WERI-Rb-1 (cell line): ENCODE results near the gene ALDH1A1.

ENCODE experiments used
- DNase-seq: peaks from one replicate; pipeline ENCODE4 v3.0.0-alpha.2; 2020
- H3K27ac ChIP-seq: fragments of 250-450 bp; sonication (Bioruptor Pico); 2 replicates; pipeline ENCODE4 v1.5.1; 2020; ENCODE audit warnings: mild to moderate bottlenecking, moderate library complexity
- H3K27me3 ChIP-seq: fragments of 250-450 bp; sonication (Bioruptor Pico); 2 replicates; pipeline ENCODE4 v1.5.1; 2021; ENCODE audit warnings: mild to moderate bottlenecking, low read depth, moderate library complexity; ENCODE audit not compliant: insufficient read depth, severe bottlenecking
- H3K36me3 ChIP-seq: fragments of 250-450 bp; sonication (Bioruptor Pico); 2 replicates; pipeline ENCODE4 v1.5.1; 2020; ENCODE audit warnings: mild to moderate bottlenecking, moderate library complexity
- H3K4me3 ChIP-seq: 2 replicates; pipeline ENCODE4 v1.5.1; 2011; ENCODE audit warnings: low read depth, mild to moderate bottlenecking, control low read depth, low read length
- H3K9me3 ChIP-seq: fragments of 250-450 bp; sonication (Bioruptor Pico); 2 replicates; pipeline ENCODE4 v1.5.1; 2021; ENCODE audit warnings: mild to moderate bottlenecking, moderate library complexity; ENCODE audit not compliant: severe bottlenecking
- TF ChIP-seq, protein P1 (sequence below): IDR thresholded peaks from 2 replicates; pipeline ENCODE4 v1.5.1; 2011; ENCODE audit warnings: low read depth, mild to moderate bottlenecking, control low read depth, inconsistent platforms, low read length

Gene ALDH1A1

DNA sequence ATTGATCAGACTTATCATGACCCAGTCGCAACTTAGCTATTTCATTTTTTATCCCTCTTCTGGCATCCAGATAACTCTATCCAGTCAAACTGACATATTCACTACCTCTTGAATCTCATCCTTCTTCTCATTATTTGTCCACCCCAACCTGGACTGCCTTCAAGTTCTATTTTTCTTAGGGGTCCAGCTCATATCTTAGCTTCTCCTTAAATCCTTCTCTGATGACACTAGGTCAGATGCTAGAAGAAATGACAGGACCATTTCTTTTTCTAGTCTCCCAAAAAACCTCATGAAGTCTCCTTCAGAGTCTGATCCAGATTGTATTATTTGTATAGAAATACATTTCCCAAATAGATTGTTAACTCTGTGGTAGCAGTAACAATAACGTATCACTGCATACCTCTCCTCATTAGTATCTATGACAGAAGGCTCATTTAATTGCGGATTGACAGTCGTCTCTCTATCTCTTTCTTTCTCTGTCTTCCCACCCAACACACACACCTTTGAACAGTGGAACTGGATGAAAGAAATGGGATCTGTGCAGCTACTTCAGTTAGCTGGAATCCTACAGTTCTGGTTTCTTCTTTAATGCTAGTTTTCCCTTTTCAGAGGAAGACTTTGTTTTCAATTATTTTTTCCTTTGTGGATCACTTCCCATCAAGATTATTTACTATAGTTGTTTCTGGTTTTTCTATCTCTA is 33.5 kb downstream of the ALDH1A1 start:
- Histone ChIP-seq H3K4me3 (no peak overlapping the region), H3K9me3 (no peaks in the 10 kb centered on the region), H3K27ac (no peak overlapping the region), H3K27me3 (no peaks in the 10 kb centered on the region), H3K36me3 (no peaks in the 10 kb centered on the region)
- TF ChIP-seq, protein P1, sequence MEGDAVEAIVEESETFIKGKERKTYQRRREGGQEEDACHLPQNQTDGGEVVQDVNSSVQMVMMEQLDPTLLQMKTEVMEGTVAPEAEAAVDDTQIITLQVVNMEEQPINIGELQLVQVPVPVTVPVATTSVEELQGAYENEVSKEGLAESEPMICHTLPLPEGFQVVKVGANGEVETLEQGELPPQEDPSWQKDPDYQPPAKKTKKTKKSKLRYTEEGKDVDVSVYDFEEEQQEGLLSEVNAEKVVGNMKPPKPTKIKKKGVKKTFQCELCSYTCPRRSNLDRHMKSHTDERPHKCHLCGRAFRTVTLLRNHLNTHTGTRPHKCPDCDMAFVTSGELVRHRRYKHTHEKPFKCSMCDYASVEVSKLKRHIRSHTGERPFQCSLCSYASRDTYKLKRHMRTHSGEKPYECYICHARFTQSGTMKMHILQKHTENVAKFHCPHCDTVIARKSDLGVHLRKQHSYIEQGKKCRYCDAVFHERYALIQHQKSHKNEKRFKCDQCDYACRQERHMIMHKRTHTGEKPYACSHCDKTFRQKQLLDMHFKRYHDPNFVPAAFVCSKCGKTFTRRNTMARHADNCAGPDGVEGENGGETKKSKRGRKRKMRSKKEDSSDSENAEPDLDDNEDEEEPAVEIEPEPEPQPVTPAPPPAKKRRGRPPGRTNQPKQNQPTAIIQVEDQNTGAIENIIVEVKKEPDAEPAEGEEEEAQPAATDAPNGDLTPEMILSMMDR: no peak
- no peak for DNase-seq

DNA sequence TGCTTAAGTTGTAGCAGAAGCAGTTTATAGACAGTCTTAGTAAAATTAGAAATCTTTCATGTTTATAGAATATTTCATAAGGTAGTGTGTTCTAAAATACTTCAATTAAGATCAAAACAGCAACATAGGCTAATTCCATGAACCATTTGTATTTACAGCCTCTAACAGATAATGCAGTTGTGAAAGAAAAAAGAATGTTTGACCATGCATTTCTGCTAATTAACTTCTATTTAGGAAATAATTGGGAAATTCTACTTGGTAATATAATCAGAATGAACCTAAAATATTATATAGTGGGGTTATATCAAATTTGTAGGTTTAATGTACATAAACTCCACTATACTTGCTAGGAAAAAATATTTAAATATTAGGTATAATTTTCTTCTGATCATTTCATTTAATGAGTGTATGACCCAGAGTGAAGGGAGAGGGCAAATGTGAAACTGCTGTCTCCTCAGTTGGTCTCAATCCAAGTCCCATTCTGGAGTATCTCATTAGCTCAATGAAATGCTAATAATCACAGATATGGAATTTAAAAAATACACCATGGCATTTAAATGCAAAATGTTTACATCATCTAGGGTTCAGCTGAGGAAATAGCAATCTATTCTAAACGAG is 34.9 kb downstream of the ALDH1A1 start:
- Histone ChIP-seq H3K27ac (no peak overlapping the region), H3K36me3 (no peaks in the 10 kb centered on the region)
- DNase-seq: no peak

DNA sequence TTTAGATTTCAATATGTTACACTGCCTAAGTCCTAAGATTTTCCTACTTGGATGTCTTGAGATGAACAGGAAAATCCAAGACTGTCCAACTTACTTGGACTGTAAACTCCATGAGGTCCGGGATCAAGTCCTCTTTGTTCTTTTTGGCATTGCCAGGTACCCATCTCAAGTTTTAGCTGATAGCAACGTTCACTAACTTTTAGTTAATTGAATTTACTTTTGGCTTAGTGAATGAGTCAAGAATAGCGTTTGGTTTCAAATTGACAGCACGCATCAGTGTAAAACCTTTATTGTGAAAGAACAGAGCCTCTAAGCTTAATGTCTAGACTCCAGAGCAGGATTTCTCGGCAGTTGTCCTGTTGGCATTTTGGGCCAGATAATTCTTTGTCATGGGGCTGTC is 37.2 kb downstream of the ALDH1A1 start:
- Histone ChIP-seq H3K27ac (no peak overlapping the region), H3K9me3 (no peaks in the 10 kb centered on the region), H3K4me3 (no peak overlapping the region), H3K27me3 (no peaks in the 10 kb centered on the region), H3K36me3 (no peaks in the 10 kb centered on the region)
- no peak for DNase-seq
- TF ChIP-seq, protein P1: no peak

More for the DNA sequence above, 34.9 kb downstream of the ALDH1A1 start:
- TF ChIP-seq, protein P1: no peak
- Histone ChIP-seq H3K4me3 (no peak overlapping the region), H3K27me3 (no peaks in the 10 kb centered on the region), H3K9me3 (no peaks in the 10 kb centered on the region)

DNA sequence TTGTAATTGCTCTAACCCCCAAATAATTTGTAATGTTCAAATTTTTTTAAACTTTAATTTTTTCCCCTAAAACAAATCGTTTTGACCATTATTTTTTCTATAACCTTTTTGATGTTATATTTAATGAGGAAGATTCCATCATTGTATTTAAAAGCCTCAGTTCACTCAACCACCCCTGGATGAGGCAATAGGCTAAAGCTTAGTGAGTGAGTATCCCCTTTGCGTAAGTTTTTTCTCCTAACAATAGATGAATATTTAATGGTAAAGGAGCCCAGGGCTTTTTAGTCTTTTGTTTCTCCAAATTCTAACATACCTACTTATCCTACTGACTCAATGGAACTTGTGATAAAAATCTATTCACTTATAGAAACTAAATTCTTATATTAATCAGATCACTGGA is 38.1 kb downstream of the ALDH1A1 start:
- Histone ChIP-seq H3K9me3 (no peaks in the 10 kb centered on the region), H3K4me3 (no peak overlapping the region), H3K36me3 (no peaks in the 10 kb centered on the region), H3K27ac (no peak overlapping the region), H3K27me3 (no peaks in the 10 kb centered on the region)
- TF ChIP-seq, protein P1: no peak
- DNase-seq: no peak

DNA sequence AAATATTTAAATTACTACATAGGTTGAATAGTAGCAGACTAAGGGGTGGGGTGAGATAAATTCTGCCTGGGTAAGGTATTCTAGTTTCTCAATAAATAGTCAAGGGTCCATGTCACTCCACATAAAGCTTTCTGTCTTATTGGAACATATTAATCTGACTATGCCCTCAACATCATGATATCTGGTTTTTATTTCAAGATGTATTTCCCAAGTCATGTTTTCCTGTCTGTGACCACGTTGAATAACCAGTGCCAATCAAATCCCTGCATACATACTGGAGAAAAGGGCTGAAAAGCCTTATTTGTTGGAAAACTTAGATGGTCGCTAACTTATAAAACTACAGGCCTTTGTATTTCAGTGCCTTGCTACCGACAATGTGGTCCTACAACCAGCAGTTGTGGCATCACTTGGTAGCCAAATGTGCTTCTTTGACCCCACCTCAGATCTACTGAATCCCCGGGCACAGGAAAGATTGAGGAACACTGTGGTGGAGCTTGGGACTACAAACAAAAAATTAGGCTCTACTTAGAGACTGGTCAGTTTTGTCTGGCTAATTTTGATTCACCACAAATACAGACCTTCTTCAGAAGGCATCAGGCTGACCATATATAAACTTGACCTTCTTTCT is 39.4 kb downstream of the ALDH1A1 start:
- Histone ChIP-seq H3K36me3 (no peaks in the 10 kb centered on the region), H3K9me3 (no peaks in the 10 kb centered on the region), H3K4me3 (no peak overlapping the region), H3K27ac (no peak overlapping the region), H3K27me3 (no peaks in the 10 kb centered on the region)
- DNase-seq: no peak
- TF ChIP-seq, protein P1: no peak
